Endothelial cell of umbilical vein (primary cell): ENCODE data around the gene PIK3R4. TPM values are rescaled to one million over a fixed set of nuclear protein-coding genes. Genes with fewer than 3 reads are reported as not detected.

Source experiments
- BruUV-seq: library from RNA; stranded (reverse); fragments of 400-500 nt; replicated peaks from 2 replicates; lab custom pipeline; 2021; lab: Mats Ljungman, UMichigan
- CTCF ChIA-PET: fragments of 300-600, 350-600 bp; sonication (Branson Sonifier 250); formaldehyde crosslinking; loops from one replicate; lab custom pipeline; 2021; ENCODE audit warnings: antibody characterized with exemption, inconsistent platforms; lab: Charles Lee
- POLR2A ChIA-PET: fragments of 300-600, 350-600 bp; sonication (Branson Sonifier 250); formaldehyde crosslinking; loops from one replicate; lab custom pipeline; 2021; ENCODE audit warnings: antibody characterized with exemption, inconsistent platforms; lab: Charles Lee
- DNase-seq: peaks from one replicate; pipeline ENCODE4 v3.0.0-alpha.2; 2011; ENCODE audit warnings: low read depth, low spot score
- FAIRE-seq: peaks from 2 replicates; lab custom pipeline; 2011; peaks lifted over from hg19 to GRCh38; lab: Jason Lieb, UNC
- H2AFZ ChIP-seq: 2 replicates; pipeline ENCODE4 v1.6.0; 2012; ENCODE audit warnings: low read depth, low read length, control low read depth, inconsistent platforms
- H3K27ac ChIP-seq: 2 replicates; pipeline ENCODE4 v1.5.1; 2011; ENCODE audit warnings: low read depth, mild to moderate bottlenecking, control low read depth, low read length, moderate library complexity; ENCODE audit not compliant: insufficient read depth
- H3K27me3 ChIP-seq, 2 experiments: 2 replicates each; pipeline versions ENCODE4 v1.6.0 to v1.6.1; 2011; ENCODE audit warnings: low read length in 2 of 2, mixed read lengths in 1 of 2; ENCODE audit not compliant: control insufficient read depth in 2 of 2, insufficient read depth in 2 of 2
- H3K36me3 ChIP-seq, 2 experiments: 2 replicates in 1 of 2; 3 replicates in 1 of 2; pipeline ENCODE4 v1.5.1; 2011; ENCODE audit warnings: low read length in 2 of 2, mild to moderate bottlenecking in 1 of 2, moderate library complexity in 1 of 2; ENCODE audit not compliant: control insufficient read depth in 2 of 2, insufficient read depth in 2 of 2; ENCODE audit errors: extremely low read depth in 1 of 2
- H3K4me1 ChIP-seq: 3 replicates; pipeline ENCODE4 v1.5.1; 2011; ENCODE audit warnings: mild to moderate bottlenecking, low read length; ENCODE audit not compliant: control insufficient read depth, insufficient read depth; ENCODE audit errors: extremely low read depth
- H3K4me2 ChIP-seq: 2 replicates; pipeline ENCODE4 v1.6.1; 2011; ENCODE audit warnings: low read length, control low read depth, mixed read lengths; ENCODE audit not compliant: insufficient read depth
- H3K4me3 ChIP-seq, 3 experiments: fragments of 200-600 bp in 1 of 3; sonication (generic), shearing (Covaris generic) in 1 of 3; replicated peaks in 1 of 3; 2 replicates each; pipeline ENCODE4 v1.5.1; 2011 to 2016; ENCODE audit warnings: control low read depth in 3 of 3, low read length in 3 of 3, mild to moderate bottlenecking in 2 of 3, inconsistent platforms in 1 of 3, low read depth in 1 of 3, moderate library complexity in 1 of 3; ENCODE audit not compliant: insufficient read depth in 1 of 3
- H3K79me2 ChIP-seq: 2 replicates; pipeline ENCODE4 v1.6.0; 2012; ENCODE audit warnings: low read length, inconsistent platforms; ENCODE audit not compliant: control insufficient read depth, insufficient read depth
- H3K9ac ChIP-seq: replicated peaks from 2 replicates; pipeline ENCODE3; 2011; ENCODE audit warnings: low read length, control low read depth; ENCODE audit not compliant: insufficient read depth; ENCODE audit errors: extremely low read depth
- H3K9me1 ChIP-seq: replicated peaks from 3 replicates; pipeline ENCODE4 v1.6.0; 2011; ENCODE audit warnings: mild to moderate bottlenecking, low read length; ENCODE audit not compliant: control insufficient read depth, insufficient read depth; ENCODE audit errors: extremely low read depth
- H3K9me3 ChIP-seq: replicated peaks from 2 replicates; pipeline ENCODE4 v1.5.1; 2012; ENCODE audit warnings: low read length, inconsistent platforms; ENCODE audit not compliant: control insufficient read depth, insufficient read depth
- H4K20me1 ChIP-seq: replicated peaks from 2 replicates; pipeline ENCODE3; 2011; ENCODE audit warnings: mild to moderate bottlenecking, low read length; ENCODE audit not compliant: control insufficient read depth, insufficient read depth; ENCODE audit errors: extremely low read depth
- EZH2 ChIP-seq: IDR thresholded peaks from 2 replicates; pipeline ENCODE4 v1.6.1; 2012; ENCODE audit warnings: borderline replicate concordance, low read depth, mild to moderate bottlenecking, moderate library complexity, low read length, inconsistent platforms; ENCODE audit not compliant: severe bottlenecking
- FOS ChIP-seq: IDR thresholded peaks from 2 replicates; pipeline ENCODE4 v1.6.1; 2011; ENCODE audit warnings: mild to moderate bottlenecking, low read length, moderate library complexity, borderline replicate concordance; ENCODE audit not compliant: insufficient read depth
- GATA2 ChIP-seq: IDR thresholded peaks from 2 replicates; pipeline ENCODE4 v1.7.0; 2011; ENCODE audit warnings: low read depth, mild to moderate bottlenecking, moderate library complexity, mixed read lengths, low read length; ENCODE audit not compliant: insufficient read length, insufficient read depth
- JUN ChIP-seq: IDR thresholded peaks from 2 replicates; pipeline ENCODE4 v1.6.1; 2011; ENCODE audit warnings: borderline replicate concordance, low read depth; ENCODE audit not compliant: insufficient read length, insufficient read depth
- MYC ChIP-seq: IDR thresholded peaks from one replicate; pipeline ENCODE4 v1.6.1; 2011; ENCODE audit warnings: mild to moderate bottlenecking, low read depth, low read length
- POLR2A ChIP-seq: IDR thresholded peaks from 2 replicates; pipeline ENCODE4 v1.6.1; 2012; ENCODE audit warnings: low read depth, mild to moderate bottlenecking, control low read depth, low read length
- POLR2AphosphoS5 ChIP-seq: IDR thresholded peaks from 2 replicates; pipeline ENCODE4 v1.6.1; 2012; ENCODE audit warnings: low read depth, mild to moderate bottlenecking, control low read depth, low read length, moderate library complexity; ENCODE audit not compliant: insufficient read depth
- dilution Hi-C: fragments of 300-500 bp; cut with MboI; formaldehyde crosslinking; loops from one replicate; pipeline ENCODE4 v1.15.0; 2019; ENCODE audit warnings: low sequenced_read_pairs; ENCODE audit not compliant: extremely low pct_ligation_motif_present
- intact Hi-C: fragments of 100-400 bp; cut with micrococcal nuclease; formaldehyde crosslinking; loops from one replicate; pipeline ENCODE4 v1.10.0; 2022
- polyA plus RNA-seq, 4 experiments: library from polyadenylated mRNA; depleted of rRNA in 3 of 4; stranded (reverse) in 3 of 4; unstranded in 1 of 4; fragments of >200 nt; gene quantifications; 2 replicates each; pipeline versions ENCODE4 v1.2.1 to v1.2.3, GENCODE V29; 2011 to 2012; ENCODE audit warnings: missing spikeins in 1 of 4
- total RNA-seq: library from RNA; stranded (reverse); gene quantifications from 2 replicates; pipeline ENCODE4 v1.2.3, GENCODE V29; 2021
- TF ChIP-seq, protein P1 (sequence below): IDR thresholded peaks from 2 replicates; pipeline ENCODE4 v1.6.1; 2011; ENCODE audit not compliant: insufficient read depth, insufficient read length
- TF ChIP-seq, protein P2 (sequence below), 2 donors: IDR thresholded peaks; 1 replicate in 1 of 2; 2 replicates in 1 of 2; pipeline ENCODE4 v1.5.1; 2011; ENCODE audit warnings: low read length in 2 of 2, mild to moderate bottlenecking in 2 of 2, moderate library complexity in 2 of 2, control low read depth in 1 of 2, inconsistent platforms in 1 of 2, low read depth in 1 of 2; ENCODE audit not compliant: insufficient read depth in 1 of 2; ENCODE audit errors: extremely low read depth in 1 of 2

The PIK3R4 gene
- total and polyA plus RNA-seq, 2 donors (not counting 3 experiments of a cell fraction or from before 2014, with no cell fraction given) = 23.0 to 43.1 TPM

DNA sequence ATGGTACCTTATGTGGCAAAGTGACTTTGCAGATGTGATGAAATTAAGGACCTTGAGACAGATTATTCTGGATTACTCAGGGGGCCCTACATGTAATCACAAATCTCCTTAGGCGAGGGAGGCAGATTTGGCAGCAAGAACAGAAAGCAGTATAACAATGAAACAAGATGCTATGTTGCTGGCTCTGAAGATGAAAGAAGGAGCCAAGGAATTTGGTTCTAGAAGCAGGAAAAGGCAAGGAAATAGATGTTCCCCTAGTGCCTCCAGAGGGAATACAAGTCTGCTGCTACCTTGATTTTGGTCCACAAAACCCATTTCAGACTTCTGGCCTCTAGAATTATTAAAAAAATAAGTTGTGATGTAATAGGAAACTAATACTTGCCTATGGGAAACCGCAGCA is 64.5 kb downstream of the PIK3R4 start:
- H3K9me3 ChIP-seq = no peaks in the 10 kb centered on the region
- H3K79me2 ChIP-seq = no peaks in the 10 kb centered on the region
- no peak overlapping the region for H2AFZ ChIP-seq
- H3K27ac ChIP-seq = no peak overlapping the region
- CTCF ChIA-PET = no interaction called here
- no peak overlapping the region for H3K4me2 ChIP-seq
- FAIRE-seq (no peak), DNase-seq (no peak)
- H3K4me3 ChIP-seq = no peak overlapping the region
- H3K36me3 ChIP-seq = peaks cover 0 to 7% of the 10 kb centered on the region in 2 experiments
- no peaks in the 10 kb centered on the region for H3K4me1 ChIP-seq
- no peaks in the 10 kb centered on the region for H3K9me1 ChIP-seq
- BruUV-seq = no TSS peak
- no peak for TF ChIP-seq EZH2
- no peak for TF ChIP-seq JUN
- TF ChIP-seq POLR2AphosphoS5 = no peak
- dilution Hi-C loops = no loop called here
- H3K27me3 ChIP-seq = no peaks in the 10 kb centered on the region
- no peak overlapping the region for H3K9ac ChIP-seq
- no peaks in the 10 kb centered on the region for H4K20me1 ChIP-seq
- POLR2A ChIA-PET = no interaction called here
- intact Hi-C loops = no loop called here

DNA sequence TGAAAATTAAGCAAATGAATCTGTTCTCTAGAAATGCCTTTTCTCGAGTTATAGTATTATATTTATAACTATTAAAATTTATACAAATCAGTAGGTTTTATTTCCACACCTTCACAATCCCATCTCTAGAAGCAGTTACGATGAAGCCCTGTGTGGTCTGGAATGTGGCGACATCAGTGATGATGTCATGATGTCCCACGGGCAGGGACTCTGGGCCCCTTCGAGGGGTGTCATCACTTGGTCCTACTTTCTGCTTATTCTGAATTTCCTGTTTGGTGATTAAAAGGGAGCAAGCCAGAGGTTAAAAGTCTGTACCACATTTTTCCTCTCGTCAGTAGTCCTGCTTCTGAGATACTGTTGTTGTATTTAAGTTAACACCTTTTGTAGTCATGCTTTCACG is 67.4 kb downstream of the PIK3R4 start:
- H3K4me2 ChIP-seq = no peak overlapping the region
- dilution Hi-C loops = no loop called here
- BruUV-seq = no TSS peak

More for the DNA sequence above, 67.4 kb downstream of the PIK3R4 start:
- Histone ChIP-seq H3K79me2 (no peaks in the 10 kb centered on the region), H3K36me3 (peaks cover 0 to 7% of the 10 kb centered on the region in 2 experiments), H3K9me3 (no peaks in the 10 kb centered on the region), H3K9me1 (no peaks in the 10 kb centered on the region), H3K27ac (no peak overlapping the region), H3K4me1 (no peaks in the 10 kb centered on the region), H3K9ac (no peak overlapping the region), H2AFZ (no peak overlapping the region), H3K4me3 (no peak overlapping the region), H3K27me3 (no peaks in the 10 kb centered on the region), H4K20me1 (no peaks in the 10 kb centered on the region)
- TF ChIP-seq JUN = no peak
- TF ChIP-seq POLR2A = no peak
- no peak for TF ChIP-seq MYC
- TF ChIP-seq, protein P1, sequence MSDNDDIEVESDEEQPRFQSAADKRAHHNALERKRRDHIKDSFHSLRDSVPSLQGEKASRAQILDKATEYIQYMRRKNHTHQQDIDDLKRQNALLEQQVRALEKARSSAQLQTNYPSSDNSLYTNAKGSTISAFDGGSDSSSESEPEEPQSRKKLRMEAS = no peak
- no peak for TF ChIP-seq POLR2AphosphoS5
- TF ChIP-seq, protein P2, sequence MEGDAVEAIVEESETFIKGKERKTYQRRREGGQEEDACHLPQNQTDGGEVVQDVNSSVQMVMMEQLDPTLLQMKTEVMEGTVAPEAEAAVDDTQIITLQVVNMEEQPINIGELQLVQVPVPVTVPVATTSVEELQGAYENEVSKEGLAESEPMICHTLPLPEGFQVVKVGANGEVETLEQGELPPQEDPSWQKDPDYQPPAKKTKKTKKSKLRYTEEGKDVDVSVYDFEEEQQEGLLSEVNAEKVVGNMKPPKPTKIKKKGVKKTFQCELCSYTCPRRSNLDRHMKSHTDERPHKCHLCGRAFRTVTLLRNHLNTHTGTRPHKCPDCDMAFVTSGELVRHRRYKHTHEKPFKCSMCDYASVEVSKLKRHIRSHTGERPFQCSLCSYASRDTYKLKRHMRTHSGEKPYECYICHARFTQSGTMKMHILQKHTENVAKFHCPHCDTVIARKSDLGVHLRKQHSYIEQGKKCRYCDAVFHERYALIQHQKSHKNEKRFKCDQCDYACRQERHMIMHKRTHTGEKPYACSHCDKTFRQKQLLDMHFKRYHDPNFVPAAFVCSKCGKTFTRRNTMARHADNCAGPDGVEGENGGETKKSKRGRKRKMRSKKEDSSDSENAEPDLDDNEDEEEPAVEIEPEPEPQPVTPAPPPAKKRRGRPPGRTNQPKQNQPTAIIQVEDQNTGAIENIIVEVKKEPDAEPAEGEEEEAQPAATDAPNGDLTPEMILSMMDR (IDR thresholded peaks at IDR 0.05; ENCODE audit: extremely low read depth in 1 of 2, insufficient read depth in 1 of 2, low read depth in 1 of 2, low read length in 2 of 2) = no peak
- TF ChIP-seq FOS = no peak
- TF ChIP-seq EZH2 = no peak
- no peak for TF ChIP-seq GATA2
- intact Hi-C loops = no loop called here
- DNase-seq (no peak), FAIRE-seq (no peak)
- CTCF ChIA-PET = no interaction called here
- POLR2A ChIA-PET = no interaction called here
